GM04503 (cell line): ENCODE measurements around the gene GRID2.

Experiments used
- DNase-seq: peaks from one replicate; pipeline ENCODE4 v3.0.0-alpha.2; 2012; ENCODE audit warnings: low read depth

GRID2 gene

DNA sequence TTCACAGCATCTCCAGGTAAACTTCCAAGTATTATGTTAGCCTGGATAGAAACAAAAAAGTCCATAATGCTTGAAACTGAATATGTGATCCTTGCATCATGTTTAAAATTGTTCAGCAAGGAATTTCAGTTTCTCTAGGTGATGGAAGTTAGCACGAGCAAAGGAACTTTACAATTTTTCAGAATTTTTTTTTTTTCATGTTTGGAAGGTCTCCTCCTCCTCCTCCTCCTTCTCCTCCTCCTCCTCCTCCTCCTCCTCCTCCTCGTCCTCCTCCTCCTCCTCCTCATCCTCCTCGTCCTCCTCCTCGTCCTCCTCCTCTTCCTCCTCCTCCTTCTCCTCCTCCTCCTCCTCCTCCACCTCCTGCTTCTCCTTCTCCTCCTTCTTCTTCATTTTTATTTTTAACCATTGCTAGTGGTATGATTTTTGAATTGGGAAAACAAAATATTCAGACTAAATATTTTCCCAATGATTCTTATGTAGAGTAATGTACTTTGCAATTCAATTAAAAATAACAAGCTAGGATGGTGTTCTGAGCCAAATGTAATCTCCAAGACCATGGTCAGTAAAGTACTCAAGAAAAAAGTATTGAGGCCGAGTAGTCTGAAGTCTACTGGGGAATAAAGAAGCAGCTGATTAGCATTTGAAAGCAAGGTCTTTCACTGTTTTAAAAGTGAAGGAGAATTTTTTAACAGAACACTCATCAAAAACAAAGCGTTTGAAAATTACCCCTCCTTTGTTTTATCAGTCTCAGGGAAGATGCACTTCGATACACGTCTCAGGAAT lies 1103.9 kb downstream of the GRID2 start:
- DNase-seq, result no peak

DNA sequence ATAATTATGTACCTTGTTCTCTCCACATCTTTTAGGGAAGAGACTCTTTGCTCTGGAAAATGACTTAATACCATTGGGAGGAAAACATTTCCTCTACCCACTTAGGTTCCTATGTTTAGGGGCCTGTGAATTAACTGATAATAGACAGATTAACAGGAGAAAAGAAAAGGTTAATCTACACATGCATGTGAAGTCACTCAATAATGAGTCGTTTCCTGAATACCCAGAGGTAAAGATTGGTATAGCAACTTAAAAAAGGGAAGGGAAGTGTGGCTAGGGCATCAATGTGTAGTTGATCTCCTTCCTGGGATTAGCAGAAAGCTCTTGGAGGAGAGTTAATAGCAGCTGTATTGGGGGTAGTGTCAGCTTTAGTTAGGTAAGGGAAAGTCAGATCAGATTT lies 1105.3 kb downstream of the GRID2 start:
- DNase-seq, result no peak

DNA sequence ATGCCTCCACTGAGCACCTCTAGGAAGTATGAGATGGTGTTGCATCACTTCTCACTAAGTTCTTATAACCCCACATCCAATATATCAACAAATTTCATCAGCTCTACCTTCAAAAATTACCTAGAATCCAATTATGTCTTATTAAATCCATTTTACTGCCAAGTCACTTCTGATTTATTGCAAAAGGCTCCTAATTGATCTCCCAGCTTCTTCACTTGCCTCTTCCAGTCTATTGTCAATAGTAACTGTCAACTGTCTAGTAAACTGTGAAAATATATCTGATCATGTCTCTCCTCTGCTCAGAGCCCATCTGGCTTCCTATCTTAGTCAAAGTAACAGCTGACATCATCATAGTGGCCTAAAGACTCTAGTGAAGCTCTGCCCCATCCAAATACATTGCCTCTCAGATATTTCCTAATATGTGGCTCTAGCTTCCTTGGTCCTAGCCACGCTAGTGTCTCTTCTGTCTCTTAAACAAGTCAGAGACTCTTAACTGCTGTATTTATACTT lies 1110.3 kb downstream of the GRID2 start:
- no peak for DNase-seq

DNA sequence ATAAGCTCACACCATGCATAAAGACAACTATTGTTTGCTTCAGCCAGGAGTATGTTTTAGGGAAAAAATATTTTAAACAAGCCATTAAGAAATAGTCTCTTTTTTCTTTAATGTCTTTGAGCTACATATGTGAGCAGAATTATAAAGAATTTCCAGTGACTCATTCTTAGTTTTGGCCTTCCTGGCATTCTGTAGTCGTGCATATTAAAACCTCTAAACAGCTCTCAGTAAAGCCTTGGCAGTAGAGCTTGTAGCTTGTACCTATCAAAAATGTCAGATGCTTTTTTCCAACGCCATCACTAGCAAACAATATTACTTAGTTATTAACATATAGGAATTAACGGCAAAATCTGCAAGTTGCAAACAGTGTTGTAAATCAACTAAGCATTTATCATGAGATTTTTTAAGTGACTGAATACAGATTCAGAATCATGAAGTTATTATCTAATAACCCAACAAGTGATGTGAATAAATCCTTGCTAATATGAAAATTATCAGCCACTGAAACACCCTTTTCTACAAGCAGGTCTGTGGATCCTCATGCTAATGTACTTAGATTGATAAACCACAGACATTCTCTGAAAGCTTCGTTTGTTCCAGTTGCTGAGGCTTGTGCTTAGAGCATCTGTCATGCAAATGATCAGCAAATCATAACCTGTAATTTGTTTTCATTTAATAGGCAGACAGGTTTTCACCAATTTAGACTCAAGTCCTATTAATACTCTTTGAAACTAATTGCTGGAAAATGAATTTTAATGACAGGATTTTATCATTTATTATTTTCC lies 1112.8 kb downstream of the GRID2 start:
- DNase-seq, result no peak

DNA sequence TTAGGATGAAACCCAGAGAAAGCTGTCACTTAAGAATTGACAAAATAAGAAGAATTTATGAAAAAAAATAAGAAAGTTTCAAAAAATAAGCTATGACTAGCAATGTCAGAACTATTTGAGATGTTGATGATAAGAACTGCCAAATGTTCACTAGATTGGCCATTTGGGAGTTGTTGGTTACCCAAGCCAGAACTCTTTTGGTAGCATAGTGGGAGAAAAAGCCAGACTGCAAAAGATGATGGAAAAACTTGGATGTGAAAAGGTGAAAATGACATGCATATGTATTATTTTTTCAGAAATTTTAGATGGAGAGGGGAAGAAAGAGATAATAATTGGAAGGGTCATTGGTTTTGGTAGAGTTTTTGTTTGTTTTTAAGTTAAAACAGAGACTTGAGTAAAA lies 1127.6 kb downstream of the GRID2 start:
- no peak for DNase-seq

DNA sequence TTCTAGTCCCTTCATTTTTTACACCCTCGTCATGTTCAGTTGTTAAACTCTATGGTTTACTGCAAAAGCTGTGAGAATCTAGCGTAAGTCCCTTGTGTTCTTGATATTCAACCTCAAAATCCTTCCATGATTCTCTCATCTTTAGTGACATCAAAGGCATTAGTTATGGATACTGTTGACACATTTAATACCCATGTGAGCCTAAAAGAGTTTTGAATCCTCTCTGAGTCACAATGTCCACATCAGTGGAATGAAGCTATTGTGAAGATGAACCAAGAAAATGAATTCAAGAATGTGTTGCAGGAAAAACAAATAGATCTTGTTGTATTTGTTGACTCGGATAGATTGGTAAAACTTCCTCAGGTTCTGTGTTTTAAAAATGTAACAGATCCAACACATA lies 1130.1 kb downstream of the GRID2 start:
- DNase-seq, result no peak

DNA sequence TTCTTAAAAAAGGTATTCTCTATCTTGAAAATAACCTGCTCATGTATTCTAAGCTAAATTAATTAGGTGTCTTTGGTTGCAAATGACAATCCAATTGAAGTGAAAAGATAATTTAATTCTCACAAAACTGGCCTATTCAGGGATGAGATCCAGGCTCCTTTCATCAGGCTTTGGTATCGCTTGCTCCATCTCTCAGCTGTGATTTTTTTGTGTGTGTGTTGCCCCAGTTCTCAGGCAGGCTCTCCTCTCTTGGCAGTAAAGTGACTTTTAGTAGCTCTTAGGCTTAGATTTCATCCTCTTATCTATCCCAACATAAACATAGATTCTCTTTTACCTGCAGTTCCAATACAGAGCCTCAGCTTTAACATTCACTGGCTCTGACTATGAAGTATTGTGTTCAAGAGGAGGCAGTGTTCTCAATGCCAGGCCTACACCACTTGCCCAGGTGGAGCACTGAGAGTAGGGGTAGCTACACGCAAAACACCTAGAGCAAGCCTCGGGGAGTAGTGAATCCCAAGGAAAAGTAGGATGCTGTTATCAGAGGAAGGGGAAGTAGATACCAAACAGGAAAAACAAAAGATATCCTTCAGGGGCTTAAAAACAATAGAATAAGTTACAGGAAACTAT lies 1132.3 kb downstream of the GRID2 start:
- no peak for DNase-seq

DNA sequence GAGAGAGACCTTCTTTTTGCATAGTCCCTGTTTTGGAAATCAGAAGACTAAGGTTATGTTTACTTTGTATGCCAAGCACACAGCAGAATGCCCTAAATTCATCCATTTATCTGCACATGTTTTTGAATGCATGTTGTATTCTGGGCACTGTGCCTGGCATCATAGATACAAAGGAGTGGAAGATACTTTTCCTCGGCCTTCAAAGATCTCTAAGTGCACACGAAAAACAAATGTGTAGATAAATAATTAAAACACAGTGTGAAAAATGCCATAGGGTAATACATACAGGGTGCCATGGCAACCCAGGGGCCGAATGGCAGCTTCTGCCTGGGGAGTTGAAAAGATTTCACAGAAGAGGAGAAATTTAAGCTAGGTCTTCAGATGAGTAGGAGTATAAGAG lies 1134.2 kb downstream of the GRID2 start:
- no peak for DNase-seq

DNA sequence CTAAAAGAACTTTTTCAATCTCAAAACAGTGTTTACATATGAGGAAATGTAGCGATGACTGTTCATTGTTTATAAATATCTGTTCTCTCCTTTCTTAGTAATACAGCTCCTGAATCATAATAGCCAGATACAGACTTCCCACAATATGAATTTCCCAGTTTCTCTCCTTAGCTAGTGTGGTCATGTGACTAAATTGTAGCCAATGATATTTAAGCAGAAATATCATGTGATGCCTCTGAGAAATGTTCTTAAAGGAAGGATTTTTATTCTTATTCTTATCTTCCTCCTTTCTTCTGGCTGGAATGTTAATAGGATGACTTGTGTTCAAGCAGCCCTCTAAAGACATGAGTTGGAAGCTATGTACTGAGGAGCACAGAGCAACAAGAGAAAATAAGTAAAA lies 1141.1 kb downstream of the GRID2 start:
- DNase-seq, result no peak

DNA sequence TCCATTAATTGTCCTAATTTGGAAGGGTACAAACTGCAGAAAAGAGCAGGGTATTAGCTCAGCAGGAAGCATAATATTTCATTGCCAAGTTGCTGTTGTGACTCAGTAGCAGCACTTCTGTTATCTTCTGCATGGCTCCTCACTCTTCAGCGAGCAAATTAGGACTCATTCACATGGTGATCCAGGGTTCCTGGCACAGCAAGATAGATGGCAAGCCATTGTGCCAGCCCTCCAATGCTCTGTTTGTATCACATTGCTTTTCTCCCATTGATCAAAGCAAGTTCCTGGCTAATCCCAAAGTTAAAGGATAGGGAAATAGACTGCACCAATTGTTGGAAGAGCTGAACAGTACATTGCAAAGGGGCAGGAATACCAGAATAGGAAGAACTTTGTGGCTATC lies 1142.3 kb downstream of the GRID2 start:
- no peak for DNase-seq

DNA sequence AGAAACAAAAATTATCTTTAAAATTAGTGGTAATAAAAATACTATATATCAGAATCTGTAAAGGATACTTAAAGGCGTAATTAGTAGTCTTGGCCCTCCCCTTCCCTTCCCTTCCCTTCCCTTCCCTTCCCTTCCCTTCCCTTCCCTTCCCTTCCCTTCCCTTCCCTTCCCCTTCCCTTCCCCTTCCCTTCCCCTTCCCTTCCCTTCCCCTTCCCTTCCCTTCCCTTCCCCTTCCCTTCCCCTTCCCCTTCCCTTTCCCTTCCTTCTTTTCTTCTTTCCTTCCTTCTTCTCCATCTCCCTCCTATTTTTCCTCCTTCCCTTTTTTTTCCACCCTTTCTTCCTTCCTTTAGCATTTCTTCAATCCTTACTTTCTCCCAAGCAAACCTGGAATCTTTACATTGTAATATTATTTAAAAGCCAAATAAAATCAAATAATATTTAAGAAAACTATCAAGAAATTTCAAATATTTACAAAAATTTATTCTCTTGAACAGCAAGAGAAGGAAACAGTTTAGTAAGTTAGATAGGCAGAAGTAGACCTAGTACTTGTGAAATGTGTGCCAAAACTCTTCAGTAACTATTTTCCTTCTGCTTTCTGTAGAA lies 1145.0 kb downstream of the GRID2 start:
- DNase-seq, result no peak

DNA sequence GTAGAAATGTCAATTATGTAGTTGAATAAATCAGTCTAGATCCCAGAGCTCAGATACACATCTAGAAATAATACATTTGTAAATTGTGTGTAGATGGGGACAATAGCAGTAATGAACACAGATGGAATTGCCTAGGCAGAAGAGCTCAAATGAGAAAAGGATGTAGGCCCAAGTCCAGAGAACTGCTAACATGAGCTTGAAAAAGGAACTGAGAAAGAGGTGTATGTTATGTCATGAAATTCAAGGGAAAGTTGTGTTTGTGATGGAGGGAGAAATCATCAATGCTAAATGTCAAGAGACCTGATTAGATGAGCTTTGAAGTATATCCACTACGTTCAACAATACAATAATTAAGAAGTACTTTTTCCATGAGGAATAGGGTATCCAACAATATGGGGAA lies 1148.2 kb downstream of the GRID2 start:
- DNase-seq, result no peak

DNA sequence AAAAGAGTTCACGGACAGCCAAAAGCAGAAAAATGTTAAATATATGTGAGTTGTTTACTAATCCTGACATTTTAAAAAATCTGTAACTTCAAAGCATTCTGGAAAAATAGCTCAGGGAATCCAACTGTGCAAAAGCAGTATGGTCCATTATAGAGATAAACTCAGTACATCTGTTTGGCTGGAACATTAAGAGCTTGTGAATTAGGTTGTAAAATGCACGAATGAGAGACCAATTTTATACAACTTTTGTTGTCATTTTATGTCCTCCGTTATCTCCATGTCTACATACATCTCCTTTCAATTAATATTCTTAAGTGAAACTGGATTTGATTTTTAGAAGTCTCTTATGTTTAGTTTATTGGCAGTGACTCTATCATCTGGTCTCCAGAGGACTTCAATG lies 1157.8 kb downstream of the GRID2 start:
- no peak for DNase-seq

DNA sequence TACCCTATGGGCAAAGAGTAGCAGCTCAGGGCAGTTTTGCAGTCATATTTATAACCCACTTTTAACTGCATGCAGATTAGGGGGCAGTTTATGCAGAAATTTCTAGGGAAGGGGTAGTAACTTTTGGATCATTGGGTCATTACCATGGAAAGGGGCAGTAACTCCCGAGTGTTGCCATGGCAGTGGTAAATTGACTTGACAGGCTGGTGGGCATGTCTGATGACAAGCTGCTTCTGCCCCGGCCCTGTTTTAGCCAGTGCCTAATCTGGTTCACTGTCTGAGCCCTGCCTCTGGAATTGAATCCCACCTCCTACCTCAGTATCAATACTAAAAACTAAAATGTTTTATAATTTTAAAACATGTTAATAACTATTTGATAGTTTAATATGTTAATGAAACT lies 1162.7 kb downstream of the GRID2 start:
- DNase-seq, result no peak

DNA sequence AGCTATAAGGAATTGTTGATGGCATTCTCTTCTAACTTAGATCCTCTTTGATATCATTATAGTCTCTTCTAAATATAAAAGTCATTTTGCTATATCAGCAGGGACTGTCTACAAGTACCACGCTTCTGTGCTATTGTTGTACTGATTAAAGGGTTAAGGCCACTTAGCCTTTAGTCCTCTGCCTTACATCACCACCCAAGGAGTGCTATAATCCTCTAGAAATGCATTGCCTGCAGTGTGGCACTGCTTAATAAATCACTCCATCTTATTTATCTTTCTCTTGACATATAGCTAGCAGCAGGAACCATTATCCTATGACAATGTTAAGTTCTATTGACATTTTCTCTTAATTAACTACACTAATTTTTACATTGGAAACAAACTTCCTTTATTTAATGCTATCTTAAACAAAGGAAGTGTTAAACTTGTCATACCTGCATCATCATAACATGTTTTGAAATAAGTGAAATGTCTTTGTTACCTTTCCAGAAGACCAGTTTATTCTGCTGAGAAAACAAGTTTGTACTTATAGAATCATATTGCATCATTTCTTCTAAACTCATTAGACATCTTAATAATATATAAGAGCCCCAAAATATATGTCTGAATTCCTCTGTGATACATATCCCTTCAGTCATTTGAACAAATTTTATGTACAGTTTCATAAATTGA lies 1163.9 kb downstream of the GRID2 start:
- no peak for DNase-seq

DNA sequence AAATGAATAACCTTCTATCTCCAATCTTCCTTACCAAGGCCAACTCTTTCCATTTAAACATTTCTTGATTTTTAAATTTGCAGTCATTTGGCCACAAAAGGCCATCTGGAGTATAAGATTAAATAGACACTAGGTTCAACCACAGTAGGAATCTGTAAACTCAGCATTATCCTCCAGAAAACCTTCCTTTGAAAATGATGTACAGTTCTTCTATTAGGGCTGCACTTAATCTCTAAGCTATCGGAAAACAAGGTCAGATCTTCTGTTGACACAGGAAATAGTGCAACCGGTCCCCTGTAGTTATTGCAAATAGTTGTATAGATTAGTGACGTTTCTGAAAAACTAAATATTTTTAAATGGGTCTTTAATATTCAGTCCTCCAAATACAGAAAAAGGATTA lies 1165.8 kb downstream of the GRID2 start:
- DNase-seq, result no peak

DNA sequence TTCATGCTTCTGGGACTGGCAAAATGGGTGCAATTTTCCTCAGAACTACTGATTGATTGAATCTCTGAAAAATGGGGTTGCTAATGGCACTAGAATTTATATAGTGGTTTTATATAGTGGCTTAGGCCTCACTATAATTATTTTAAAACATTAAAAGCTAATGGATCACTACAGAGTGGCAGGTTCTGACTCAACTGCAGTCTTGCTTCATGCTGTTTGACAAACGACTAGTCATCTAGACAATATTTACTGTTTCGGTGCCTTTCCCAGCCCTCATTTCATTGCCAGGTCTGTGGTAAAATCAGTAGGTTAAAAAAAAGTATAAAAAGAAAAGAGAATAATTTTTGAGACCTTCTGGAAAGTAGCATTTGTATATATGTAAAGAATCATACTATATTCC lies 1172.0 kb downstream of the GRID2 start:
- DNase-seq, result no peak

DNA sequence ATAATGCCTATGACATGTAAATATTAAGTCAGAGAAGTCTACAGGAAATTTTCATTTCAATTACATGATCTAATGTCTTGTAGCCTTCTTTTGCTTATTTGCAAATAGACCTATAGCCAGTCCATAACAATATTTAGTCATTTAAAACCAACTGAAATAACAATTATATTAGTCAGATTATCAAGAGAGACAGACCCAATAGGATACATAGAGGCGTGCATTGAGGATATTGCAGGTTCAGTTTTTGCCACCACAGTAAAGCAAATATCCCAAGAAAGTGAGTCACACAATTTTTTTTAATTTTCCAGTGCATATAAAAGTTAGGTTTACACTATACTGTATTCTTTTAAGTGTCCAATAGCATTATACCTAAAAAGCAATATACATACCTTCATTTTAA lies 1175.0 kb downstream of the GRID2 start:
- DNase-seq, result no peak

DNA sequence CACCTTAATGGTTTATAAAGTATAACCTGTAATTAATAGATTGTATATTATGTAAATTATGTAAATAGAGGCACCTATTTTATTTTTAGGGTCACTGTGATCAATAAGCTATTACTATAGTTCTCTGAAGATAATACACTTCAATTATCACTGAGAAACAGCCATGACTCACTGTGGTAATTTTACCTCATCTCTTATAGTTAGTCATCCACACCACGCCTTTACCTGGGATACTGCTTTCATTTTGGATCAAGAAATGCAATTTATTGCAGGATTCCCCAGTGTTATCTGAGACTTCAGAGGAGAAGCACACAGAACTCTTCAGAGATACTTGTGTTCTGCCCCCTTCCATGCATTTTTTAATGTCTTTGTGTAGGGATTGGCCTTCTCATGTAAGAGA lies 1176.7 kb downstream of the GRID2 start:
- no peak for DNase-seq

DNA sequence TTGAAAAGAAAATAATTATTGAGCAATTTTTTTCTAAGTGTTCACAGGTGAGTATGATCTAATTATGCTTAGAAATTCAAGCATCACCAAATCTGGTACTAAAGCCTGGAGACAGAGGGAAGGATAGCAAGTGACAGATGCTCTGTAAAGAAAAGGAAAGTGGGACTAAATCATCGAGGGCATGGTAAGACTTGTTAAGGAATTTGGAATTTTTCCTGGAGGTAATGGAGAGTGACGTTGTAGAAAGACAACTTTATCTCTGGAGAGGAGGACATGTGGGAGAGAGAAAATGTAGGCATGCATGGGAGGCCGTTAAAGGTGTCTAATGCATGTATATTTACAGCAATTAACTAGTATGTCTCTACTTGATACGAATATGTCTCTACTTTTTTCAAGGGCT lies 1191.6 kb downstream of the GRID2 start:
- no peak for DNase-seq

DNA sequence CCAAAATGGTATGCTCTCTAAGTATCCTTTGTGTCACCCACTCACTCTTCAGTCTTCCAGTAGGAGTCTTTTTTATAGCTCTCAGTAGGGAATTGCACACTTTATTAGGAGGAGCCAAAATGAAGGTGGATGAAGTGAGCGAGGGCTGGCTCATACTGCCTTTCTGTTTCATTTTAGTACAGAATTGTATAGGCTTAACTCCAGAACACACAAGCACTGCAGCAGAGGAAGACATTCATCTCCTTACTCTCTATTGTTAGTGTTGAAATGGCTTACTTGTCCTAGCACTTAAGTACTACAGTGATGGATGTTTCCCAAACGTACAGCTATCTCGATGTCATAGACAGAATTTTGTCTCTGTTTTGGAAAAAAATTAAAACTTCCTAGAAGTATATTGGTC lies 1197.5 kb downstream of the GRID2 start:
- DNase-seq, result no peak

DNA sequence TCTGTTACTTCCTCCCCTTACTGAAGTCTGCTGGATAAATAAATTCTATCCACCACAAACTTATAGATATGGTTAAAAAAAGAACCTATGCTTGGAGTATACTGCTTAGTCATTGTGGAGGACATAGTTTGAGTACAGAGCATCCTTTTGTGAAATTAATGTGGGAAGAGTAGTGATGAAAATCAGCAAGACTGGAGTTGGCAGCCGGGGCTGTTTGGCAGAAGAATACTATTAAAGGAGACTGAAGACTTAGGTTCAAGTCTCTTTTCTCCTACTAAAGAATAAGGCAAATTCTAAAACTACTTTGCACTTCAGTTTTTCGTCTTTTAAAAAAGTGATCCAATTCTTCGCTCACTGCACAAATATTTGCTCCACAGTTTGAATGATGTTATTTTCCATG lies 1198.2 kb downstream of the GRID2 start:
- no peak for DNase-seq
